ENCODE results near the gene AQP6. TPM values are rescaled to one million over a fixed set of nuclear protein-coding genes. Genes with fewer than 3 reads are reported as not detected.

The AQP6 gene
- total and polyA plus RNA-seq, 2 donors (not counting 1 experiment from before 2014, with no cell fraction given): 0.17 TPM; not detected in 1

DNA sequence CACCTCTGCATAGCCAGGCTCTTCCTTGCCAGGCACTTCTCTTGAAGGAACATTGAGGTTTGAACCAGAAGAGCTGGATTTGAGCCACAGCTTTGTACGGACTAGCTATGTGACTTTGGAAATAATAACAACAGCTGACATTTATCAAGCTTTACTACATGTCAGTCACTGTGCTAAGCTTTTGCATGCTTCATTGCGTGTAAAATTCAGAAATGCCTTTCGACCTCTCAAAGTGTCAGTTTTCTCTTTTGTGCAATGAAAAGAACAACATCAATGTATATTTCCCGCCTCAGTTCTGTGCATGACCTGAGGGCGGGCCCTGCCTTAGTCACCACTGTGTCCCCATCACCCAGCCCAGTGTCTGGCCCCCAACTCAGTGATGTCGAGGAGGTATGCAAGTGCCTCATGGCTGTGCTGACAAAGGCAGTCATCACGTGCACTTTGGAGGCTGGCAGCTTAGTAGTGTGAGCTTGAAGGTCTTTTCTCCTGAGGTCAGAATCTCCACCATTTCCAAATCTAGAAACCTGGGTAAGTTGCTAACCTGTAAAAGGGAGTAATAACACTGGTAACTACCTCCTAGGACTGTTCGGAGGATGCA, 40.1 kb upstream of the AQP6 start:
- Histone ChIP-seq H3K4me3 (replicated peaks in 1 of 4; ENCODE audit: control extremely low read depth in 1 of 4, insufficient read depth in 1 of 4, low read depth in 3 of 4, low read length in 4 of 4) (no peak overlapping the region), H3K79me2 (ENCODE audit: control insufficient read depth, insufficient read depth, low read length) (no peaks in the 10 kb centered on the region), H3K4me2 (ENCODE audit: extremely low read depth, insufficient read depth, low read length) (no peak overlapping the region), H3K9ac (ENCODE audit: insufficient read depth, low read length) (no peak overlapping the region), H3K36me3 (ENCODE audit: control insufficient read depth, insufficient read depth, low read length) (no peaks in the 10 kb centered on the region), H3K4me1 (ENCODE audit: control insufficient read depth, extremely low read depth, insufficient read depth, low read length) (no peaks in the 10 kb centered on the region), H2AFZ (ENCODE audit: low read length) (no peak overlapping the region), H3K27me3 (ENCODE audit: control insufficient read depth, insufficient read depth, low read length) (no peaks in the 10 kb centered on the region), H4K20me1 (ENCODE audit: control insufficient read depth, extremely low read depth, insufficient read depth, low read length) (no peaks in the 10 kb centered on the region), H3K27ac (ENCODE audit: insufficient read depth, low read length) (no peak overlapping the region), H3K9me3 (ENCODE audit: control insufficient read depth, insufficient read depth, low read depth, low read length) (no peaks in the 10 kb centered on the region)
- TF ChIP-seq, protein P1, sequence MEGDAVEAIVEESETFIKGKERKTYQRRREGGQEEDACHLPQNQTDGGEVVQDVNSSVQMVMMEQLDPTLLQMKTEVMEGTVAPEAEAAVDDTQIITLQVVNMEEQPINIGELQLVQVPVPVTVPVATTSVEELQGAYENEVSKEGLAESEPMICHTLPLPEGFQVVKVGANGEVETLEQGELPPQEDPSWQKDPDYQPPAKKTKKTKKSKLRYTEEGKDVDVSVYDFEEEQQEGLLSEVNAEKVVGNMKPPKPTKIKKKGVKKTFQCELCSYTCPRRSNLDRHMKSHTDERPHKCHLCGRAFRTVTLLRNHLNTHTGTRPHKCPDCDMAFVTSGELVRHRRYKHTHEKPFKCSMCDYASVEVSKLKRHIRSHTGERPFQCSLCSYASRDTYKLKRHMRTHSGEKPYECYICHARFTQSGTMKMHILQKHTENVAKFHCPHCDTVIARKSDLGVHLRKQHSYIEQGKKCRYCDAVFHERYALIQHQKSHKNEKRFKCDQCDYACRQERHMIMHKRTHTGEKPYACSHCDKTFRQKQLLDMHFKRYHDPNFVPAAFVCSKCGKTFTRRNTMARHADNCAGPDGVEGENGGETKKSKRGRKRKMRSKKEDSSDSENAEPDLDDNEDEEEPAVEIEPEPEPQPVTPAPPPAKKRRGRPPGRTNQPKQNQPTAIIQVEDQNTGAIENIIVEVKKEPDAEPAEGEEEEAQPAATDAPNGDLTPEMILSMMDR (conservative IDR thresholded peaks at IDR 0.05 in 1 of 2, IDR thresholded peaks at IDR 0.05 in 1 of 2; ENCODE audit: low read depth in 1 of 2, low read length in 2 of 2): no peak
- TF ChIP-seq EZH2 (IDR thresholded peaks at IDR 0.05; ENCODE audit: low read length, missing control alignments): no peak
- DNase-seq (ENCODE audit: low read depth in 2 of 2): no peak

DNA sequence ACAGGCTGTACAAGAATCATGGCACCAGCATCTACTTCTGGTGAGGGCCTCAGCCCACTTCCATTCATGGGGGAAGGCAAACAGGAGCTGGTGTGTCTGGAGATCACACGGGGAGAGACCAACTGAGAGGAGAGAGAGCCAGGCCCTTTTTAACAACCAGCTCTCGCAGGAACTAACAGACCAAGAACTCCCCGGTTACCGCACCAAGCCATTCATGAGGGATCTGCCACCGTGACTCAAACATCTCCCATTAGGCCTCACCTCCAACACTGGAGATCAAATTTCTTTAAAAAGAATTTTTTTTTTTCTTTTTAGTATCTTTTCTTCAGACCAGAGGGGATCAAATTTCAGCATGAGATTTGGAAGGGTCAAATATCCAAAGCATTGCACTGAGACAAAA, 39.0 kb upstream of the AQP6 start:
- H3K4me2 ChIP-seq (ENCODE audit: extremely low read depth, insufficient read depth, low read length): no peak overlapping the region
- no peak for TF ChIP-seq EZH2 (IDR thresholded peaks at IDR 0.05; ENCODE audit: low read length, missing control alignments)
- TF ChIP-seq, protein P1 (conservative IDR thresholded peaks at IDR 0.05 in 1 of 2, IDR thresholded peaks at IDR 0.05 in 1 of 2; ENCODE audit: low read depth in 1 of 2, low read length in 2 of 2): no peak
- no peaks in the 10 kb centered on the region for H4K20me1 ChIP-seq (ENCODE audit: control insufficient read depth, extremely low read depth, insufficient read depth, low read length)
- H3K27me3 ChIP-seq (ENCODE audit: control insufficient read depth, insufficient read depth, low read length): no peaks in the 10 kb centered on the region
- no peak overlapping the region for H3K9ac ChIP-seq (ENCODE audit: insufficient read depth, low read length)
- peak; percentile 46 to 75 for DNase-seq (ENCODE audit: low read depth in 2 of 2)
- no peaks in the 10 kb centered on the region for H3K9me3 ChIP-seq (ENCODE audit: control insufficient read depth, insufficient read depth, low read depth, low read length)
- H3K4me3 ChIP-seq (replicated peaks in 1 of 4; ENCODE audit: control extremely low read depth in 1 of 4, insufficient read depth in 1 of 4, low read depth in 3 of 4, low read length in 4 of 4): no peak overlapping the region
- H3K36me3 ChIP-seq (ENCODE audit: control insufficient read depth, insufficient read depth, low read length): no peaks in the 10 kb centered on the region
- no peak overlapping the region for H3K27ac ChIP-seq (ENCODE audit: insufficient read depth, low read length)
- H3K79me2 ChIP-seq (ENCODE audit: control insufficient read depth, insufficient read depth, low read length): no peaks in the 10 kb centered on the region
- no peaks in the 10 kb centered on the region for H3K4me1 ChIP-seq (ENCODE audit: control insufficient read depth, extremely low read depth, insufficient read depth, low read length)
- no peak overlapping the region for H2AFZ ChIP-seq (ENCODE audit: low read length)

DNA sequence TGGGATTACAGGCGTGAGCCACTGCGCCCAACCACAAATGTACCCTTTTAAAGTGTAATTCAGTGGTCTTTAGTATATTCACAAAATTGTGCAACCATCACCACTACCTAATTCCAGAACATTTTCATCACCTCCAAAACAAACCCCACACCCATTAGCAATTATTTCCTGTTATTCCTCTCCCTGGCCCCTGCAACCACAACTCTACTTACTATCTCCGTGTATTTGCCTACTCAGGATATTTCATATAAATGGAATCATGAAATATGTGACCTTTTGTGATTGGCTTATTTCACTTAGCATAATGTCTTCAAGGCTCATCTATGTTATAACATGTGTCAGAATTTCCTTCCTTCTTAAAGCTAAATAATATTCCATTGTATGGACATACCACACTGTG, 38.2 kb upstream of the AQP6 start:
- Histone ChIP-seq H3K27me3 (ENCODE audit: control insufficient read depth, insufficient read depth, low read length) (no peaks in the 10 kb centered on the region), H3K27ac (ENCODE audit: insufficient read depth, low read length) (no peak overlapping the region), H3K9ac (ENCODE audit: insufficient read depth, low read length) (no peak overlapping the region), H3K4me3 (replicated peaks in 1 of 4; ENCODE audit: control extremely low read depth in 1 of 4, insufficient read depth in 1 of 4, low read depth in 3 of 4, low read length in 4 of 4) (no peak overlapping the region), H3K79me2 (ENCODE audit: control insufficient read depth, insufficient read depth, low read length) (no peaks in the 10 kb centered on the region), H4K20me1 (ENCODE audit: control insufficient read depth, extremely low read depth, insufficient read depth, low read length) (no peaks in the 10 kb centered on the region), H3K36me3 (ENCODE audit: control insufficient read depth, insufficient read depth, low read length) (no peaks in the 10 kb centered on the region), H3K4me1 (ENCODE audit: control insufficient read depth, extremely low read depth, insufficient read depth, low read length) (no peaks in the 10 kb centered on the region), H3K4me2 (ENCODE audit: extremely low read depth, insufficient read depth, low read length) (no peak overlapping the region), H2AFZ (ENCODE audit: low read length) (no peak overlapping the region), H3K9me3 (ENCODE audit: control insufficient read depth, insufficient read depth, low read depth, low read length) (no peaks in the 10 kb centered on the region)
- no peak for DNase-seq (ENCODE audit: low read depth in 2 of 2)
- TF ChIP-seq, protein P1 (conservative IDR thresholded peaks at IDR 0.05 in 1 of 2, IDR thresholded peaks at IDR 0.05 in 1 of 2; ENCODE audit: low read depth in 1 of 2, low read length in 2 of 2): no peak
- TF ChIP-seq EZH2 (IDR thresholded peaks at IDR 0.05; ENCODE audit: low read length, missing control alignments): no peak

Data from fibroblast of lung (primary cell).